NB4 (cell line): Measurements from ENCODE around the gene SLC35F6.
"Not testable (repeated sequence)": the region's sequence is repeated elsewhere in the genome, so short reads cannot be mapped to it uniquely, and the experiment has no call there.

Experiments used
- DNase-seq: peaks from one replicate; pipeline ENCODE4 v3.0.0; 2010; ENCODE audit warnings: low read depth
- H3K4me3 ChIP-seq: one replicate; pipeline ENCODE4 v1.5.1; 2011; ENCODE audit warnings: mild to moderate bottlenecking, low read depth, low read length, moderate library complexity
- MYC ChIP-seq: IDR thresholded peaks from 2 replicates; pipeline ENCODE4 v1.6.1; 2011; ENCODE audit warnings: low read depth, low read length
- POLR2A ChIP-seq: IDR thresholded peaks from 2 replicates; pipeline ENCODE4 v1.6.1; 2011; ENCODE audit warnings: mild to moderate bottlenecking; ENCODE audit not compliant: insufficient read length; ENCODE audit errors: extremely low read depth
- TF ChIP-seq, protein P1 (sequence below): IDR thresholded peaks from one replicate; pipeline ENCODE4 v1.5.1; 2012; ENCODE audit warnings: low read depth, low read length
- TF ChIP-seq, protein P2 (sequence below): IDR thresholded peaks from 2 replicates; pipeline ENCODE4 v1.6.1; 2011; ENCODE audit warnings: low read depth, low read length

SLC35F6 gene

DNA sequence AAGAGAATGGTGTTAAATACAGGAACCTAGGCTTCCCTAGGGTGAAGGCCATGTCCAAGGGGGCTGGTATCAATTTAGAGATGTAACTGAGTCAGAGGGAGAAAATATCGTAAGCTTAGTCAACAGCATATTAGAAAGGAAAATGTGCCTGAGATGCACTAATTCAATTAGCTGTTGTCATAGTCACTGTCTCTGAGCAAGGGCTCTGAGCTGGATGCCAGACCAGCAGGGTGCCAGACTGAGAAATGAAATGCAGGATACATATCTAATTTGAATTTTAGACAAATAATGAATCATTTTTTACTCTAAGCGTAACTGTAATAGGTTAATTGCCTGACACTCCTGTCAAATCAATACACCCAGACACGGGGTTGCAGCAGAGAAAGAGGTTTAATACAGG lies 11.4 kb upstream of the SLC35F6 start:
- DNase-seq = no peak
- TF ChIP-seq, protein P1, sequence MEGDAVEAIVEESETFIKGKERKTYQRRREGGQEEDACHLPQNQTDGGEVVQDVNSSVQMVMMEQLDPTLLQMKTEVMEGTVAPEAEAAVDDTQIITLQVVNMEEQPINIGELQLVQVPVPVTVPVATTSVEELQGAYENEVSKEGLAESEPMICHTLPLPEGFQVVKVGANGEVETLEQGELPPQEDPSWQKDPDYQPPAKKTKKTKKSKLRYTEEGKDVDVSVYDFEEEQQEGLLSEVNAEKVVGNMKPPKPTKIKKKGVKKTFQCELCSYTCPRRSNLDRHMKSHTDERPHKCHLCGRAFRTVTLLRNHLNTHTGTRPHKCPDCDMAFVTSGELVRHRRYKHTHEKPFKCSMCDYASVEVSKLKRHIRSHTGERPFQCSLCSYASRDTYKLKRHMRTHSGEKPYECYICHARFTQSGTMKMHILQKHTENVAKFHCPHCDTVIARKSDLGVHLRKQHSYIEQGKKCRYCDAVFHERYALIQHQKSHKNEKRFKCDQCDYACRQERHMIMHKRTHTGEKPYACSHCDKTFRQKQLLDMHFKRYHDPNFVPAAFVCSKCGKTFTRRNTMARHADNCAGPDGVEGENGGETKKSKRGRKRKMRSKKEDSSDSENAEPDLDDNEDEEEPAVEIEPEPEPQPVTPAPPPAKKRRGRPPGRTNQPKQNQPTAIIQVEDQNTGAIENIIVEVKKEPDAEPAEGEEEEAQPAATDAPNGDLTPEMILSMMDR = no peak
- TF ChIP-seq MYC = no peak
- no peak for TF ChIP-seq POLR2A
- TF ChIP-seq, protein P2, sequence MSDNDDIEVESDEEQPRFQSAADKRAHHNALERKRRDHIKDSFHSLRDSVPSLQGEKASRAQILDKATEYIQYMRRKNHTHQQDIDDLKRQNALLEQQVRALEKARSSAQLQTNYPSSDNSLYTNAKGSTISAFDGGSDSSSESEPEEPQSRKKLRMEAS = no peak
- H3K4me3 ChIP-seq = no peak overlapping the region

DNA sequence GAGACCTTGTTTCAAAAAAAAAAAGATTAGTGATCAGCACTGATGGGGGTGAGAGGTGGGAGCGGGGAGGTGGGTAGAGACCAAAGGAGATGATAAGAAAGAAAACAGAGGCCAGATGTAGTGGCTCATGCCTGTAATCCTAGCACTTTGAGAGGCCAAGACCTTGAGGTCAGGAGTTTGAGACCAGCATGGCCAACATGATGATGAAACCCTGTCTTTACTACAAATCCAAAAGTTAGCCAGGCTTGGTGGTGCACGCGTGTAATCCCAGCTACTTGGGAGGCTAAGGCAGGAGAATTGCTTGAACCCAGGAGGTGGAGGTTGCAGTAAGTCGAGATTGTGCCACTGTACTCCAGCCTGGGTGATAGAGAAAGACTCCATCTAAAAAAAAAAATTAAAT lies 9.5 kb upstream of the SLC35F6 start:
- TF ChIP-seq, protein P2 = no peak
- TF ChIP-seq POLR2A = no peak
- TF ChIP-seq MYC = no peak
- TF ChIP-seq, protein P1 = no peak
- H3K4me3 ChIP-seq = no peak overlapping the region
- no peak for DNase-seq

DNA sequence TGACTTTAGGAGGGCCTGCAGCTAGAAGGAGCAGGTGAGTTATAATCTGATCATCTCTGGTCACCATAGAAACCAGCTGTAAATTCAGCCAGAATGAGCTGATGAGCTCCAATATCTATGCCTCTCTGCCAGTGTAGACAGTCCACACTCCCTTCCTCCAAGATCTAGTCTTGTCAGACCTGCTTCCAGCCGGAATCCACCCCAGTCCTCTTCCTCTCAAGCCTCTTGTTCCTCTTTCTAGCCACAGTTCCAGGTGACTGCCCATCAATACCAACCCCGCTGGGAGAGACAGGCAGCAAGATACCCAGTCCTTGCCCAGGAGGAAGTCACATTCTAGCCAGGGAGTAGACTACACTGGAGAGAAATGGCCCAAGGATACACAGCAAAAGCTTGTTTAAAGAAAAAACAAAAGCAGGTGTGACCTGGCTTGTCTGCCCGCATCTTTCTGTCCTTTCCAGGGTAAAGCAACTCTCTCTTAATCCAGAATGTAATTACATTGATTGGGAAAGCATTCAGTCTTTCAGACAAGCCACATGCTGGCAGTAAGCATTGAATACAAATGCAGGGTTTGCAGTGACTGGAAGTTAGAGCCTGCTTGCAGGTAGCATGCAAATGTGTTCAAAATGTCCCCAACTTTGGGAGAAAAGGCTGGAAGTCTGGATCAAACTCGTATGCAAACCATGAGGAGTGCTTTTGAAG lies 9.0 kb upstream of the SLC35F6 start:
- TF ChIP-seq, protein P1 = no peak
- TF ChIP-seq MYC (no peak), POLR2A (no peak)
- no peak for DNase-seq

DNA sequence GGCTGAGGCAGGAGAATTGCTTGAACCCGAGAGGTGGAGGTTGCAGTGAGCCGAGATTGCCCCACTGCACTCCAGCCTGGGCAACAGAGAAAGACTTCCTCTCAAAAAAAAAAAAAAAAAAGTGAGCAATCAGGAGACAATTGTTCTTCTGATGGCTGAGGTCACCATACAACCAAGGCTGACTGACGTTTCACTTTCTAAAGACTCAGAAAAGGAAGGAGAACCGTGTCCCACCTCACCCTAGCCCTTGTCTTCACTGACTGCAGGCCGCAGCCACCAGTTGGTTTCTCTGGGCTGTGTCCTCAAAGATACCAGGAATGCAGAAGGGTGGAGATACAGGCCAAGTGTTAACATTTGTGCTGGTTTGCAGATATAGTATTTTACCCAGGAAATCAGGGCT lies 7.7 kb upstream of the SLC35F6 start:
- DNase-seq = no peak
- no peak overlapping the region for H3K4me3 ChIP-seq
- TF ChIP-seq MYC = no peak

More for the DNA sequence above, 9.0 kb upstream of the SLC35F6 start:
- H3K4me3 ChIP-seq = no peak overlapping the region

DNA sequence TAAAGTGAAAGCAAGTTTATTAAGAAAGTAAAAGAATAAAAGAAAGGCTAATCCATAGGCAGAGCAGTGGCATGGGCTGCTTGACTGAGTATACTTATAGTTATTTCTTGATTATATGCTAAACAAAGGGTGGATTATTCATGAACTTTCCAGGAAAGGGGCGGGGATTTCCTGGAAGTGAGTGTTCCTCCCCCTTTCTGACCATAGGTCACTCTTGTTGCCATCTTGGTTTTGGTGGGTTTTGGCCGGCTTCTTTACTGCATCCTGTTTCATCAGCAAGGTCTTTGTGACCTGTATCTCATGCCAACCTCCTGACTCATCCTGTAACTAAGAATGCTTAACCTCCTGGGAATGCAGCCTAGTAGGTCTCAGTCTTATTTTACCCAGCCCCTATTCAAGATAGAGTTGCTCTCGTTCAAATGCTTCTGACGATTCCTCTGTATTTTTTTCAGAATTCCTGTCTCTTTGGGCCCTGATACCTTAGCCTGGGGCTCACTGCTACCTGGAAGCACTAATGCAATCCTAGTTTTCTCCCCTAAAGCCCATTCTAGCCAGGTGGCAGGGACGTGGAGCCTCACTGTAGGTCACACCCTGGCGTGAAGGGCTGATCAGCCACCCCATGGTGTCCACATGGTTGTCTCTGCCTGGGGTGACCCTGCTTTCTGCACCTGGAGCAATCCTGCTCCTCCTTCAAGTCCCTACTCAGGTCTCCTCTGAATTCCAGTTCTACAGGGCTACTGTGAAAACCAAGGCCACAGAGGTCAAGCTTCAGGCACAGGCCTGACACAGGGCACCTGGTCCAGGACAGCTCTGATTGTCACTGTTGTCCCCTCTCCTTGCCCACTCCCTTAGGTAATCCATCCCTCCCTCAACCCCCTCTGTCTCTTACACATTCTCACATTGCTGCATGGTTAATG lies 6.0 kb upstream of the SLC35F6 start:
- no peak for TF ChIP-seq MYC
- no peak overlapping the region for H3K4me3 ChIP-seq
- DNase-seq = peak; percentile 87

DNA sequence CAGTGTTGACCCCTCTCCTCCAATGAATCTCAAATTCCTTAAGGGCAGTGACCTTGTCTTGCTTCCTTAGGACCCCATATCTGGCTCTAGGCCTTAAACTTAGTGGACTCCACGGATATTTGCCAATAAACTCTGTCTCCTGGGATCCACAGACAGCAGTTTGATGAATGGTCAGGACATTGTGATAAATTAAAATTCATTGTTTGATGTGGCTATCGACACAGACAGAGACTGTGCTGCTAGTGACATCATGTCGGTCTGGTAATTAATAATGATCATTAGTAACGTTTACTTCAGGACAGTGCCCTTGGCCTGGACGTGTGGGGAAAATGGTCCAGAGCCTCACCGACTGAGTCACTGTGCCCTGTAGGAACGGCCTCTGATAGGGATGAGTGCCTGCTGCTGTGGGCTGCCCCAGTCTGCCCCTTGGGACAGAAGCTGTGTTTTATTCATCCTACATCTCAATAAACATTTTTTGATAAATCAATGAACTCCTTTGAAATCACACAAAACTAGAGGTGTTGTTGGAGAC lies 5.2 kb upstream of the SLC35F6 start:
- TF ChIP-seq POLR2A (no peak), MYC (no peak)
- TF ChIP-seq, protein P1 = no peak
- TF ChIP-seq, protein P2 = no peak
- no peak for DNase-seq
- H3K4me3 ChIP-seq = no peak overlapping the region

DNA sequence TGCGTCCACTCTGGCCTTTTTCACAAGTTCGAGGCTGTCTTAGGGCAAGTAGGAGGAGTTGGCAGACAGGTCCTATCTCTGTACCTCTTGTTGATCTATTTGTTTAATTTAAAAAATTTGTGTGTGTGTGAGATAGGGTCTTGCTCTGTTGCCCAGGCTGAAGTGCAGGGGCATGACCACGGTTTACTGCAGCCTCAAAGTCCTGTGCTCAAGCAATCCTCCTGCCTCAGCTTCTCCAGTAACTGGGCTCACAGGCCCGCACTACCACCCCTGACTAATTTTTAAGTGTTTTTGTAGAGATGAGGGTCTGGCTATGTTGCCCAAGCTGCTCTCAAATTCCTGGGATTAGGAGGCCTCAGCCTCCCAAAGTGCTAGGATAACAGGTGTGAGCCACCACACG lies 4.2 kb upstream of the SLC35F6 start:
- TF ChIP-seq MYC = no peak
- TF ChIP-seq, protein P2 = no peak
- no peak for TF ChIP-seq POLR2A
- TF ChIP-seq, protein P1 = no peak
- DNase-seq = no peak
- no peak overlapping the region for H3K4me3 ChIP-seq

DNA sequence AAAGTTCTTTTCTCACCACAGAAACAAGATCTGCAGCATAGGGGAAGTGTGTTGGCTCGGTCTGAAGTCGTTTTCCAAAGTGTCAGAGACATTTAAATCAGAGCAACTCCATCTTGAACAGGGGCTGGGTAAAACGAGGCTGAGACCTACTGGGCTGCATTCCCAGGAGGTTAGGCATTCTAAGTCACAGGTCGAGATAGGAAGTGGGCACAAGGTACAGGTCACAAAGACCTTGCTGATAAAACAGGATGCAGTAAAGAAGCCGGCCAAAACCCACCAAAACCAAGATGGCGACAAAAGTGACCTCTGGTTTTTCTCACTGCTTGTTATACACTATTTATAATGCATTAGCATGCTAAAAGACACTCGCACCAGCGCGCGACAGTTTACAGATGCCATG lies 3.1 kb upstream of the SLC35F6 start:
- H3K4me3 ChIP-seq, DNase-seq: not testable (repeated sequence)
